G401 (cell line): ENCODE measurements around the gene STK10. TPM values are rescaled to one million over a fixed set of nuclear protein-coding genes. Genes with fewer than 3 reads are reported as not detected.

Experiments used
- DNase-seq: peaks from one replicate; pipeline ENCODE4 v3.0.0-alpha.2; 2015; ENCODE audit warnings: low spot score
- in situ Hi-C: cut with HindIII; loops from 2 replicates; pipeline ENCODE4 v1.10.0; 2016; ENCODE audit warnings: low sequenced_read_pairs, mixed read lengths
- total RNA-seq: library from RNA; depleted of rRNA; stranded (reverse); fragments of >200 nt; shearing (Covaris generic); gene quantifications from 2 replicates; pipeline ENCODE4 v1.2.3, GENCODE V29; 2014

STK10 gene
- total RNA-seq, 1 experiment from 2014 or later: 17.0 TPM

DNA sequence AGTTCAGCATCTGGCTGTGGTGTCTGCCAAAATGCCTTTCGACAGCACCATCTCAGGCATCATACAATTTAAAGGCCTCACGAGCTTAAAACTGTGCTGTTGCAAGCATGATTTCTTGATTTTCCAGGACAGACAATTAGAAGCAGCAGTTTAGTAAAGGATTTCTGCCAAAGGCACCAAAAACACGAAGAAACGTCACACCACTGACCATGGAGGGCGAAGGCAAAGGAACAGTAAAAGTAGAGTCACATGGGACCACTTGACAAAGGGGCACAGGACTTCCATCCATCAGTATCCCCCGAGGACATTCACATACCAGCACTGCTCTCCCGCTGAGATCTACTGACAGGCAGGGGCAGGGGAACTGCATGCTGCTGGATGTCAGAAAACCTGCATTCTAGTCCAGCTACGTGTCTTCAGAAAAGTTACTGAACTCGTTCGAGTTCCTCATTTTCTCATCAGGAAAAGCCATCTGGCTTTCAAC lies 111.2 kb downstream of the STK10 start:
- in situ Hi-C loops: no loop called here
- peak; percentile 49 for DNase-seq

DNA sequence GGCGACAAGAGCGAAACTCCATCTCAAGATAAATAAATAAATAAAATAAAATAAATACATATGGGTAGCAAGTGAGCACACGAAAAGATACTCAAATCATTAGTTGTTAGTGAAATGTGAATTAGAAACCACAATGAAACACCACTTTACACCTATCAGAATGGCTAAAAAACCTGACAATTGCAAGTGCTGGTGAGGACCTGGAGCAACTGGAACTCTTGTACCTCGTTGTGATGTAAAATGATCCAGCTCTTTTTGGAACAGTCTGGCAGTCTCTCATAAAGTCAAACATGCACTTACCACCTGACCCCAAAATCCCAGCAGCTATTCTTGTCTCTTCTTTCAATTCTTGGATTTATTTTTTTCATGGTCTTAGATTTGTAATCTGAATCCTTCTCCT lies 112.4 kb downstream of the STK10 start:
- in situ Hi-C loops: no loop called here
- no peak for DNase-seq

DNA sequence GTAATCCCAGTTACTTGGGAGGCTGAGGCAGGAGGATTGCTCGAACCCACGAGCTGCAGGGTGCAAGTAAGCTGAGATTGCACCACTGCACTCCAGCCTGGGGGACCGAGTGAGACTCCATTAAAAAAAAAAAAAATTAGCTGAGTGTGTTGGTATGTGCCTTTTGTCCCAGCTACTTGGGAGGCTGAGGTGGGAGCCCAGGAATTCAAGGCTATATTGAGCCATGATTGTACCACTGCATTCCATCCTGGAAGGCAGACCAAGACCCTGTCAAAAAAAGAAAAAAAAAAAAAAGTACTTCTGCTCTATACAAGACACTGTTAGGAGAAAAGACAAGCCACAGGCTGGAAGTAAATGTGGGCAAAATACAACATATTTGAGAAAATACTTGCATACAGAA lies 113.1 kb downstream of the STK10 start:
- in situ Hi-C loops: no loop called here

DNA sequence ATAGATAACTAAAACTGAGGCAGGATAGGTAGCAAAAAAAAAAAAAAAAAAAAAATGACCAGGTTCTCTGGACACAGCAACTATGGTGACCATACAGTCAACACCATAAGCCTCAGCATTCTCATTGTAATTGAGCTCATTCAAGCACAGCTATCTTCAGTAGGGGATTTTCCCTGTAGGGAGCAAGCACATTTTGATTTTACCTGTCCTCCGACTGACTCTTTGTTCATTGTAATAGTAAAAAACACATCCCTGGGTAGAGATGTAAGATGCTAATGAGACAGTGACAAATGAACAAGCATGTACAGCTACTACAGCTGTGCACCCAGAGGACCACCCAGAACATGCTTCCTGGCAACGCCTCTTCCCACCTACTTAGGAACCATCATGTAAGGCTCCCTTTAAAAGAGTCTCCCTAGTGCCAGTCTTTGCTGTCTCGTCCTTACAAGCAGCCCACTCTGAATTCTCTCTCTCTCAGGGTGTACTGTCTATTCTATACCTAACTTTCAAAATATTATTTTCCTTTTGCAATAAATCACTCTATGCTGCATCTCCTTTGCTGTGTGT lies 116.6 kb downstream of the STK10 start:
- DNase-seq: no peak
- in situ Hi-C loops: no loop called here

More for the DNA sequence above, 113.1 kb downstream of the STK10 start:
- no peak for DNase-seq

DNA sequence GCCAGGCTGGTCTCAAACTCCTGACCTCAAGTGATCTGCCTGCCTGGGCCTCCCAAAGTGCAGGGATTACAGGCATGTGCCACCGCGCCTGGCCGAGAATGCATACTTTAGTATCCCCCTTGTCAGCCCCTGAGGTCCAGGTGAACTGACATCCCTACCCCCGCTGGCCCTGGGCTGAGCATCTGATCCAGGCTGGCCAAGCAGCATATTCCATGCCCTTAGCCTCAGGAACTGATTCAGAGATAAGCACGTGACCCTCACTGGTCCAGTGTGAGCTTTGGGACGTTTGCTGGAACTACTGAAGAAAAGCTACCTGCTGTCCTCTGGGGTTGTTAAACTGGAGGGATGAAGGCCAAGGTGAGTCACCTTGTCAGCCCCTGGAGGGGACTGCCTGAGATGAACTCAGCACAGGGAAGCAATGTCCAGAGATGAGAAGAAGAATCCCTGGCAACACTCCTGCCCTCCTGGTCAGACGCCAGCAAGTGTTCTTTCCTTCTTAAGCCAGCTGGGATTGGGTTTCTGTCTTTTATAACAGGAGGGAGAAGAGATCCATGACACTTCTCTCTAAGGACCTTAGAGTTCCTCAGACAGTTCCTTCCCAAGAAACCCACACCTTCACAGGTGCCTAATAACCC lies 122.5 kb downstream of the STK10 start:
- no peak for DNase-seq
- in situ Hi-C loops: no loop called here

DNA sequence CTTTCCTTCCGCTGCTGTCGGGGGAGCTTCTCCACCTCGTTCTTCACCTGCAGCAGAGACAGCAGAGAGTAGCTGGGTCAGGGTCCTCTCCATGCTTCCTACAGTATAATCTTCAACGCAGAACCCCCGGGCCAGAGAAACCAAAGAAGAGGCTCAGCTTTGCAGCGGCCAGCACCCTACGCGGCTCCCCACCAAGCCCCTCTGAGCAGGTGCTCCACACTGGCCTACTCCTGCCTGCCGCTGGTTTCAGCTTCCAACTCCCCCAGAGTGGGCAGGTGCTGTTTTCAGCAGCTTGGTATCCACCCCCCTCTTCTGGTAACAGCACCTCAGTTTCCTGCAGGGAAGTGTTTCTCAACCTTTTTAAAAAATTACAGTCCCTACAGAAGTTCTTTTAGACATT lies 123.3 kb downstream of the STK10 start:
- in situ Hi-C loops: no loop called here
- no peak for DNase-seq

DNA sequence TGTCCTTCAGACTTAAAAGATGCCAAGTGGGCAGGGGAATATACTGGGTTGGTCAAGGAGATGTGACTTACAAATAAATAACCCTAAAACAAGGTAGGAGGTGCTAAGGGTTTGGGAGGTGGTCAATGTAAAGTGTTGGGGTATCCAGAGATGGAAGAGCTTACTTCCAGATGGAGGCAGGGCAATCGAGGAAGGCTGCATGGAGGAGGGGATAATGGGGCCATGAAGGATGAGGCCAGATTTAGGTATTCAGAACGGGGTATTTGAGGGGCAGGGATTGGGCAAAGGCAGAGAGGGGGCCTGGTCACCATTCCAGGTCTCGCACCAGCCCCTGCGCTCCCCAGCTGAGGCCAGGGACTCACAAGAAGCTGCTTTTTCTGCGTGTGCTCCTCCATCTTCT lies 123.7 kb downstream of the STK10 start:
- no peak for DNase-seq
- in situ Hi-C loops: no loop called here

DNA sequence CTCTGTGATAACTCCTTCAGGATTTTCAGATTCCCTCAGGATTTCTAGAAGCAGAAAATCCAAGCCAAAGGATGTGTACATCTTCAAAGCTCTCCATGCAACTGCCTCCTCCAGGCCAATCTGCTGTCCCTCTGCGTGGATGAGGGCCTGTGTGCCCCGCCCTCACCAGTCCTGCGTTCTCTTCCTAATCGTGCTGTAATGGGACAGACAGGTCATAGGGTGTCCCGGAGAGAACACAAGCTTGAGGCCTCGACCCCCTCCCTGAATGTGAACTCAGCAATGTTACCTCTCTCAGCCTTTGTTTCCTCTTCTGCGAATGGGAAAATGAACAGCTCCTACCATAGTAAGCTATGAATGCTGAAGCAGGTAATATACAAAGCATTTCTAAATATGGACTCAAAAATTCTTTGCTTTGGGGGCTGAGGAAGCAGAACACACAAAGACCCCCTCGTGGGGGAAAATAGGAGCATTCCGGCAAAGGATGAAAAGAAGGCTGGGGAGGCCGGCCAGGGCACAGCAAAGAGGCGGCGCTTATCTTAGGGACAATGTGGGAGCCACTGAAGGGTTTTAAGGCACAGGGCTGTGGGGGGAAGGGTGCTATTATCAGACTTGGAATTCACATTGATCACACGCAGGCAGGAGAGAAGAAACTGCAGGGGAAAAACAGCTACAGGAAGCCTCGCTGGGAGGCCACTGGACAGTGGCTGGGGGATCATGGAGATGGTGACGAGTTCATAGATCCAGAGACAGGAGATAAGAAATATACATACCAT lies 124.4 kb downstream of the STK10 start:
- in situ Hi-C loops: no loop called here
- DNase-seq: no peak

DNA sequence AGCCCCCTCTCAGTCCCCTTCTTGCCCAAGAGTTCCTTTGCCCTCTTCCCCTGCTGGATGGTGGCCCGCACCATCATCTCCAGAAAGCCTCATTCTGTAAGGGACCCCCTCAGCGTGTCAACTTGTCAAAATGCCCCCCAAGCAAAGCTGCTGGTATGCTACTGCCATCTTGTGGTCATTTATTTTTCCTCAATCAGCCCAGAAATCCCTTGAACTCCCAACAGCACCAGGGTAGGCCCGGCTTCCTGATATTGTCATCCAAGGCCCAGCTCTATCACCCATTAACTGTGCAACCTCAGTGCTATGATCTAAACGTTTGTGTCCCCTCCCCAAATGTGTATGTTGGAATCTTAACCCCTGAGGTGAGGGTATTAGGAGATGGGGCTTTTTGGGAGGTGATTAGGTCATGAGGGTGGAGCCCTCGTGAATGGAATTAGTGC lies 128.3 kb downstream of the STK10 start:
- DNase-seq: no peak

DNA sequence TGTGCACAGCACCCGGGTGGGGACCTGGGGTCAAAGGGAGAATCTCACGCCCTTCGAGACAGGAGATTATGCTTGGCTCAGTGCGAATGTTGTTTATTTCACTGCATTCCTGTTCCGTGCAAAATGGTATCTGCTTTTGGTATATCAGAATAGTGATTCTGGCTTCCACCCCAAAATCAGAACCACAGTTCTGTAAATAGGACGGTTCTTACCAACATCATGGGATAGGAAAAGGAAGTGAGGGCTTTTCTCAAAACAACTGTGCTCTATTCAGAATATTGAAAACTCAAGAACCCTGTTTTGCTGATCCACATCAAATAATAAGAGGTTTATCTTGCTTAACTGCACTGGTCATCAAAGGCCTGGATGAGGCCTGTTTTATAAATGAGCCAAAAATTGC lies 129.9 kb downstream of the STK10 start:
- in situ Hi-C loops: no loop called here
- no peak for DNase-seq

More for the DNA sequence above, 128.3 kb downstream of the STK10 start:
- in situ Hi-C loops: no loop called here

DNA sequence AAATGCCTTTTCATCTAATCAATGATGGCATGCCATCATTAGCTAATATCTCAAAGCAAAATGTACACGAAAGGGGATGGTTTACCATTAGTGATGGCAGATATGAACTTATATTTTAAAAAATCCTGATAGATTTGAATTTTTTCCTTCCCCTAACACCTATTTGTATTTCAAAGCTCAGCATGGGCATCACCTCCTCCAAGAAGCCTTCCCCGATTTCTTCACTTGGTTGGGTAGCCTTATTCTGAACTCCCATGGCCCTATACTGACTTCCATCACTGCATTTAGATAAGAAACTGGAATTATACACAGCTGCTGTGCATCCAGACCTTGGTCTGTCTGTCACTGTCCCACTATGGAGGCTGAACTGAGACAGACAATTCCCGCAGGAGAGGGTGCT lies 132.0 kb downstream of the STK10 start:
- in situ Hi-C loops: no loop called here
- no peak for DNase-seq

DNA sequence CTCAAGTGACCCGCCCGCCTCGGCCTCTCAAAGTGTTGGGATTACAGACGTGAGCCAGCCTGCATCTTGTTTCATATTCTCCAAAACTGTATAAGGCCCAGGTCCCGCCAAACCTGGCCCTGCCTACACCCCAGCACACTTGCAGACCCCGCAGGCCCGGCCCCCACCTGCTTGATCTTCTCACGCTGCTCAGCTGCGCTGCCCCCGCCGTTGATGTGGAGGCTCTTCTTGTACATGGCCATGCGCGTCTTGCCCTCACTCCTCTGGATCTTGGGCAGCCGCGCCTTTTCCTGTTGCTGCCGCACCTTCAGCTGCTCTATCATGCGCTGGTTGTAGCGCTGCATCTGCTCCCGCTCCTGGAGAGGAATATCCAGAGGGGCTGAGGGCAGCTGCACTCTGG lies 132.6 kb downstream of the STK10 start:
- DNase-seq: no peak
- in situ Hi-C loops: no loop called here

DNA sequence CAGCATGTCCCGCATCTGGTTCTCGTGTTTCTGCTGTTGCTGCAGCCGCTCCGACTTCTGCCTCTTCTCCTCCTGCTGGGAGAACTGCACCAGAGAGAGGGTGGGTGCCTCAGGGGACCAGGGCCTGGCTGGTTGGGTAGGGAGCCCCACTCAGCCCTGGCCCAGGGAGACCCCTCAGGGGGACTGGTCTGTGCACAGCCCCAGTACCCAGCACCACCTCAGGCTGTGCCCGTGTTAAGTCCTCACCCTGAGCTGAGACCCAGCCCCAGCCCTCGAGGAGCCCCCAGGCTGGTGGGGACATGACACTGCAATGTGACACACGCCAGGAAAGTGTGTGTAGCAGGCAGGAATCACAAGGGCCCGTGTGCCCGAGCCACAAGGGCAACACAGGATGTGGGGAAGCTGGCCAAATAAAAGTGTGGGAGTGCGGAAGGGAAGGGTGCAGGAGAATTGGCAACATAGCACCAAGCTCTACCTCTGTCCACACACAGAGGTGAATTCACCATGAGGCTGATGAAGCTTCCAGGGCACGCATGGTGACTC lies 133.3 kb downstream of the STK10 start:
- in situ Hi-C loops: no loop called here
- no peak for DNase-seq

DNA sequence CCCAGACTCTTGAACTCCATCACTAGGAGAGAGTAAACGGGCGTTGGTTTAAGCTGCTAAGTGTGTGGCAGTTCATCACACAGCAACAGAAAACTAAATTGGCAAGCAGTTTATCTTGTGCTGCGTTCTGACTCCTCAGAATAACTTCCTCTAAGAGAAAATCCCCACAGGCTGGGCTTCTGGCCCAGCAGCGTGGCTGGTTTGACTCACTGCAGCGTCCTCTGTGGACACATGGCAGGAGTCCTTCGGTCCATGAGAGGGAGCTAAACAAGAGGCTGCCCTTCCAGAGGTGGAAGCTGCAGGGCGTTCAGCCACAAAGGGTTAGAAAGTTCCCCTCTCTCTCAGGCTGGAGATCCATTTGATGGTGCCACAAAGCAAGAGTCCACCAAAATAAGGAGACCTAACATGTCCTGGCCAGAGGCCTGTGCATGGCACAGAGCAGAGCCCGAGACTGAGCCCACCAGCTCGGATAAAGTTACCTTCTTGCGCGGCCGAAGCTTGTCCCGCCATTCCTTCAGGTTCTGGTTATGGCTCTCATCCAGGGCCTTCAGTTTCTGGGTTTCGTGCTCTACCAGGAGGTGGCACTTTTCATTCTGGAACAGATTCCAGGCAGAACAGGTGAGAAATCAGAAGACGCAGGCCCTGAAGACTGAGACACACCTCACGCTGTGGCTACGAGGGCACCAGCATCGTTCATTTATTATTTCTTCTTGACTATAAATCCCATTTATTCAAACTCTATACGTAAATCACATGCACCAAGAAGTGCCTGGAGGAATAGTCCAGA lies 135.4 kb downstream of the STK10 start:
- in situ Hi-C loops: no loop called here
- peak; percentile 71 for DNase-seq

DNA sequence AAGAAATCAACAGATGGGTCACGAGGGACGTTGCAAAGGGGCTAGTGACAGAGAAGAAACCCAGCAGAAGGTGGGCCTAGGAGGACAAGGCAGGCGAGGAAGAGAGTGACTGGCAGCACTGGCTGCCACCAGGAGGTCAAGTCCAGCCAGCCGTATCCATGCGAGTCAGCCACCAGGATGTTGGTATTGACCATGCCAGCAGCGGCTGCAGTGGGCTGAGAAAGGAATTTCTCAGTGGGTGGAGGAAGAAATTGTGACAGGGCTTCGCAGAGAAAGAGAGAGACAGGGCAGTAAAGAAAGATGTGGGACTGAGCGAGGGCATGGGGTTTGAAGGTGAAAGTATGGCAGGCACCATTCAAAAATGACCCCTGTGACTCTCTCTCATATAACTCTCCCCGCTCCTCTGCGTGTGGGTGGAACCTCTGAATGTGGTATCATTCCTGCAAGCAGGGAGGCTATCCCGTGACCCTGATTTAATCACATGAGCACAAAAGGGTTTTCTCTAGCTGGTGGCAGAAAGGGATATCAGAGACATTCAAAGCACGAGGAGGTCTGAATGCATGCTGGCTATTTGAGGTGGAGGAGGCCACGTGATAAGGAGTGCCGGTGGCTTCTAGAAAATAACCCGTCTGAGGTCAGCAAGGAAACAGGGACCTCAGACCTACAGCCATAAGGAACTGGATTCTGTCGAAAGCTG lies 136.2 kb downstream of the STK10 start:
- in situ Hi-C loops: no loop called here
- DNase-seq: no peak

DNA sequence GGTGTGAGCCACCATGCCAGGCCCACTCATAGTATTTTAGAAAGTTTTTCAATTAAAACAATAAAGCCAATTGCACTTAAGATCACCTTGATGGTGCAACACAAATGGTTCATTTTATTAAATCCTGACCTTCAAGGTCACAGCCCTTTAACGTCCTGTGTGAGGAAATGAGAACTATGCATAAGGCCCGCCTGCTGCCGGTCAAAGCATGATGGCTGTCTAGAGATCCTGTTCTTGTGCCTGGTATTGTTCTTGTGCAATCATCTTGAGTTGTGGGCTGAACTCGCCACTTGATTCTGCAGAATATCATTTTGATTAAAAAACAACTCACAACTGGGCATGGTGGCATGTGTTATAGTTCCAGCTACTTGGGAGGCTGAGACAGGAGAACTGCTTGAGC lies 137.9 kb downstream of the STK10 start:
- DNase-seq: no peak
- in situ Hi-C loops: no loop called here

DNA sequence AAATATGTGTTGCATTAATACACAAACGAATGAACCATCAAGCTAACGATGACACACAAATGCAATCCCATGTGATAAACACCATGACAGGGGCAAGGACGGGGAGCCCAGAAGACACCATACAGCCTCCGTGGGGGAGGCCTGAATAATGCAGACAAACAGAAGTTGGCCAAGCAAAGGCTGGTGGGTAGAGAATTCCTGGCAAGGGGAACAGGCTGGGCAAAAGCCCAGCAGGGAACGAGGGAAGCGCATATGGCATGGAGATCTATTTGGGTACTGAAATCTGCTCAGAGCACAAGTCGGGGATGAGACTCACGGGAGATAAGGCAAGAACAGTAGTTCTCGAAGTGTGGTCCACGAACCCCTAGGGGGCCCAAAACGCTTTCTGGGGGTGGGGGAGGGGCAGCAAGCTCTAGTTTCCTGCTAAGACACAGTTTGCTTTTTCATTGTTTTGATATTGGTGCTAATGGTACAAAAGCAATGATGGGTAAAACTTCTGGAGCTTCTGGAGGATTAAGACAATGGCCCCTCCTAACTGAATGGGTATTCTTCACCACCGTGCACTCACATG lies 138.7 kb downstream of the STK10 start:
- in situ Hi-C loops: no loop called here

DNA sequence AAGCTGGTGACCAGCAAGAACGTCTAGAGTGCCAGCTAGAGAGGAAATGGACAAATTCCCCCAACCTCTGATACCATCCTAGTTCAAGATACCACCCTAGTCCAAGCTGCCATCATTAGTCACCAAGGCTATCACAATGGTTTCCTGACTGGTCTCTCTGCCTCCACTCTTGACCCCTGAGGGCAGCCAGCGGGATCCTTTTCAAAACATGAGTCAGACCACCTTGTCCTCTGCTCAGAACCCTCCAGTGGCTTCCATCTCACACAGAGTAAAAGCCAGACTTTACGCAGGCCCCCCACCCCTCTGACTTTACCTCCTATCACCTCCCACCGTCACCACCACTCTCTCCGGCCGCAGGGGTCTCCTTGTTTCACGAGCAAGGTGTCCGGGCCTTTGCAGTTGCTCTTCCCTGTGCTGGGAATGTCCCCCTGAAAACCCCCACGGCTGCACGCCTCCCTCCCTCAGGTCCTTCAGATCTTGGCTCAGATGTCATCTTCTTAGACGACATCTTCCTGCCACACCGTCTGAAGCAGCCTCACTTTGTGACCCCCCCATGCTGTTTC lies 139.4 kb downstream of the STK10 start:
- in situ Hi-C loops: no loop called here
- DNase-seq: no peak

More for the DNA sequence above, 138.7 kb downstream of the STK10 start:
- peak; percentile 96 for DNase-seq
